ENCODE results near the gene SLC22A17. TPM values are rescaled to one million over a fixed set of nuclear protein-coding genes. Genes with fewer than 3 reads are reported as not detected.

SLC22A17 gene
- total and polyA plus RNA-seq, 2 of the 13 experiments (the other 11 are each of a cell fraction or from before 2014, with no cell fraction given): 0.95 to 1.1 TPM

- TF ChIP-seq, protein P1, sequence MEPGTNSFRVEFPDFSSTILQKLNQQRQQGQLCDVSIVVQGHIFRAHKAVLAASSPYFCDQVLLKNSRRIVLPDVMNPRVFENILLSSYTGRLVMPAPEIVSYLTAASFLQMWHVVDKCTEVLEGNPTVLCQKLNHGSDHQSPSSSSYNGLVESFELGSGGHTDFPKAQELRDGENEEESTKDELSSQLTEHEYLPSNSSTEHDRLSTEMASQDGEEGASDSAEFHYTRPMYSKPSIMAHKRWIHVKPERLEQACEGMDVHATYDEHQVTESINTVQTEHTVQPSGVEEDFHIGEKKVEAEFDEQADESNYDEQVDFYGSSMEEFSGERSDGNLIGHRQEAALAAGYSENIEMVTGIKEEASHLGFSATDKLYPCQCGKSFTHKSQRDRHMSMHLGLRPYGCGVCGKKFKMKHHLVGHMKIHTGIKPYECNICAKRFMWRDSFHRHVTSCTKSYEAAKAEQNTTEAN (CRISPR knock-in tag; conservative IDR thresholded peaks at IDR 0.05): peak; percentile 92
- no peak for TF ChIP-seq ZNF672 (CRISPR knock-in tag; IDR thresholded peaks at IDR 0.05)
- no peak for TF ChIP-seq GLMP (CRISPR knock-in tag; IDR thresholded peaks at IDR 0.05; ENCODE audit: borderline replicate concordance)
- peak; percentile 24; the same call in 1 of the 2 replicates for TF ChIP-seq CAMTA2 (CRISPR knock-in tag; IDR thresholded peaks at IDR 0.05; ENCODE audit: borderline replicate concordance)
- TF ChIP-seq KAT7 (CRISPR knock-in tag; IDR thresholded peaks at IDR 0.05; ENCODE audit: borderline replicate concordance): peak; percentile 91
- 0 out of 2 replicates have a peak, but pooled peaks have one; percentile 73 for TF ChIP-seq ZNF10 (CRISPR knock-in tag; IDR thresholded peaks at IDR 0.05; ENCODE audit: borderline replicate concordance, low read depth)
- TF ChIP-seq, protein P2, sequence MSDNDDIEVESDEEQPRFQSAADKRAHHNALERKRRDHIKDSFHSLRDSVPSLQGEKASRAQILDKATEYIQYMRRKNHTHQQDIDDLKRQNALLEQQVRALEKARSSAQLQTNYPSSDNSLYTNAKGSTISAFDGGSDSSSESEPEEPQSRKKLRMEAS (IDR thresholded peaks at IDR 0.05): no peak
- TF ChIP-seq ZNF713 (CRISPR knock-in tag; IDR thresholded peaks at IDR 0.05): 0 out of 2 replicates have a peak, but pooled peaks have one; percentile 65
- TF ChIP-seq DMTF1 (CRISPR knock-in tag; IDR thresholded peaks at IDR 0.05): no peak
- TF ChIP-seq ZNF564 (CRISPR knock-in tag; IDR thresholded peaks at IDR 0.05): peak; percentile 91
- peak; percentile 98 for TF ChIP-seq CREM (IDR thresholded peaks at IDR 0.05)
- peak; percentile 50; the same call in 1 of the 2 replicates for TF ChIP-seq CREM (CRISPR knock-in tag; IDR thresholded peaks at IDR 0.05)
- peak; percentile 43 for TF ChIP-seq JUN (CRISPR knock-in tag; IDR thresholded peaks at IDR 0.05)
- TF ChIP-seq, protein P3, sequence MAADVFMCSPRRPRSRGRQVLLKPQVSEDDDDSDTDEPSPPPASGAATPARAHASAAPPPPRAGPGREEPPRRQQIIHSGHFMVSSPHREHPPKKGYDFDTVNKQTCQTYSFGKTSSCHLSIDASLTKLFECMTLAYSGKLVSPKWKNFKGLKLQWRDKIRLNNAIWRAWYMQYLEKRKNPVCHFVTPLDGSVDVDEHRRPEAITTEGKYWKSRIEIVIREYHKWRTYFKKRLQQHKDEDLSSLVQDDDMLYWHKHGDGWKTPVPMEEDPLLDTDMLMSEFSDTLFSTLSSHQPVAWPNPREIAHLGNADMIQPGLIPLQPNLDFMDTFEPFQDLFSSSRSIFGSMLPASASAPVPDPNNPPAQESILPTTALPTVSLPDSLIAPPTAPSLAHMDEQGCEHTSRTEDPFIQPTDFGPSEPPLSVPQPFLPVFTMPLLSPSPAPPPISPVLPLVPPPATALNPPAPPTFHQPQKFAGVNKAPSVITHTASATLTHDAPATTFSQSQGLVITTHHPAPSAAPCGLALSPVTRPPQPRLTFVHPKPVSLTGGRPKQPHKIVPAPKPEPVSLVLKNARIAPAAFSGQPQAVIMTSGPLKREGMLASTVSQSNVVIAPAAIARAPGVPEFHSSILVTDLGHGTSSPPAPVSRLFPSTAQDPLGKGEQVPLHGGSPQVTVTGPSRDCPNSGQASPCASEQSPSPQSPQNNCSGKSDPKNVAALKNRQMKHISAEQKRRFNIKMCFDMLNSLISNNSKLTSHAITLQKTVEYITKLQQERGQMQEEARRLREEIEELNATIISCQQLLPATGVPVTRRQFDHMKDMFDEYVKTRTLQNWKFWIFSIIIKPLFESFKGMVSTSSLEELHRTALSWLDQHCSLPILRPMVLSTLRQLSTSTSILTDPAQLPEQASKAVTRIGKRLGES (CRISPR knock-in tag; IDR thresholded peaks at IDR 0.05; ENCODE audit: borderline replicate concordance): 0 out of 2 replicates have a peak, but pooled peaks have one; percentile 14
- TF ChIP-seq, protein P4, sequence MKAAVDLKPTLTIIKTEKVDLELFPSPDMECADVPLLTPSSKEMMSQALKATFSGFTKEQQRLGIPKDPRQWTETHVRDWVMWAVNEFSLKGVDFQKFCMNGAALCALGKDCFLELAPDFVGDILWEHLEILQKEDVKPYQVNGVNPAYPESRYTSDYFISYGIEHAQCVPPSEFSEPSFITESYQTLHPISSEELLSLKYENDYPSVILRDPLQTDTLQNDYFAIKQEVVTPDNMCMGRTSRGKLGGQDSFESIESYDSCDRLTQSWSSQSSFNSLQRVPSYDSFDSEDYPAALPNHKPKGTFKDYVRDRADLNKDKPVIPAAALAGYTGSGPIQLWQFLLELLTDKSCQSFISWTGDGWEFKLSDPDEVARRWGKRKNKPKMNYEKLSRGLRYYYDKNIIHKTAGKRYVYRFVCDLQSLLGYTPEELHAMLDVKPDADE (CRISPR knock-in tag; IDR thresholded peaks at IDR 0.05): 0 out of 2 replicates have a peak, but pooled peaks have one; percentile 79
- peak; percentile 85; the same call in 1 of the 2 replicates for TF ChIP-seq KLF15 (CRISPR knock-in tag; IDR thresholded peaks at IDR 0.05; ENCODE audit: borderline replicate concordance)
- TF ChIP-seq MIXL1 (CRISPR knock-in tag; IDR thresholded peaks at IDR 0.05): peak; percentile 94
These were observed 31.8 kb downstream of the SLC22A17 start, which contains the start of gene PABPN1 (continued) for GRCh38 chr14:23320584-23321571.
